T-helper 2 cell treated with Interferon-gamma antibody and Interleukin-4, amounts not matched to agents 100 ng/mL and 5 ng/mL, for 36 hours (primary cell): Measurements from ENCODE around the gene MED14. TPM values are rescaled to one million over a fixed set of nuclear protein-coding genes. Genes with fewer than 3 reads are reported as not detected.

Experiments used
- intact Hi-C: fragments of 100-400 bp; cut with micrococcal nuclease; formaldehyde crosslinking; loops from one replicate; pipeline ENCODE4 v1.15.1; 2023
- total RNA-seq: library from RNA; stranded (reverse); gene quantifications from 2 replicates; pipeline ENCODE4 v1.2.3, GENCODE V29; 2022

The MED14 gene
- total RNA-seq, 1 donor from 2014 or later = 46.7 TPM

DNA sequence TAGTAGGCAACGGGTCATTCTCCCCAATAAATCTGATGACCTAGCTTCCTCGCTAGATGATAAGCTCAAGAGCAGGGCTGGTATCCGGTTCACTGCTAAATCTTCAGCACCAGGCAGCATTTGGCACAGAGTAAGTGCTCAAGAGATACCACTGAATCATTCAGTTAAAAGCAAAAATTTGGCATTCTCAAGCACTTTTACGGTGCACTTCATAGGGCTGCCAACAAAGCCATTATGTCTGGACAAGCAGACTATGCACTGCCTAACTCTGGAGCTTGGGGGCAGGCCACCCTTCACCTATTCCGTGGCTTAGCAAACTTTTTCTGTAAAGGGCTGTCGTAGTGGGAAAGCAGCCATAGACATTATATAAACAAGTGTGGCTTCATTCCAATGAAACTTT, 64.2 kb downstream of the MED14 start:
- intact Hi-C loops = no loop called here

- intact Hi-C loops = no loop called here
Measured at GRCh38 chrX:40663880-40664630, 71.3 kb downstream of the MED14 start.

DNA sequence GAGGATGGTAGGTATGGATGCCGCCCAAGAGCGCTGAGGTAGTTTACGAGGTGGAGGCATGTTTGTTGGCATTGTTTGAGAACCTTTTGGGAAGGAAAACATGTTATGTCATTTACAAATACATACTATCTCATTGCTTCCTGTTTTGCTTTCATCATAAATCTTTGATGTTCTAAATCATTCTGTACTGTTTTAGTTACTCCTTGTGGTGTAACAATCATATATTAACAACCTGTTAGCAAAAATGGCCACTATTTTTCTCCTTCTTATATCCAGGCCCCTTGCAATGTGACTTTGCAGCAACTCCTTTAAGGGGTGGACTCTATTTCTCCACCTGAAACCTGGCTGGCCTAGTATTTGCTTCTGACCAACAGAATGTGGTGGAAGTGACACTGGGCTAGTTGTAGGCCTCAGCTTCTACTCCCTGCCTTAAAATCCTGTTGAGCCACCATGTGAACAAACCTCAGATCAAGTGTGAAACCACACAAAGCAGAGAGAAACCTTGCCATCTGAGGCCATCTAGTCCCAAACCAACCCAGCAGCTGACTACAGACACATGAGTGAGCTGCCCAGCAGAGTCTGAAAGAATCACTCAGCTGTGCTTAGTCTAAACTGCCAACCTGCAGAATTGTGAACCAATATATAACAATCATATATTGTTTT, 72.1 kb downstream of the MED14 start:
- intact Hi-C loops = no loop called here

DNA sequence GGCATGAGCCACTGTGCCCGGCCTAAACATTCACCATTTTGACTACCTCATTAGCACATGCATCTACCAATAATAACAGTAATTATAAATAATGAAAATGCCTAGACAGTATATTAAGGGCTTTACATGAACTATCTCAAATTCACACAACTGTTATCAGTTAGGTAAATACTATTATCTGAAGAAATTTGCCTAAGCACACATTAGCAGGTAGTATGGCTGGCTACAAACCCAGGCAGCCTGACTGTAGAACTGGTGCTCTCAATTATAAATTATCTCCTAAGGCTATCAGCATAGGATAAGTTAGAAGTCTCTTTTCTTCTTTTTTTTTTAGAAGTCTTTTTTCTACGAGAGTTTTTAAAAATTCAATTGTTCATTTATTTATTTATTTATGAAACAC, 73.9 kb downstream of the MED14 start:
- intact Hi-C loops = no loop called here

DNA sequence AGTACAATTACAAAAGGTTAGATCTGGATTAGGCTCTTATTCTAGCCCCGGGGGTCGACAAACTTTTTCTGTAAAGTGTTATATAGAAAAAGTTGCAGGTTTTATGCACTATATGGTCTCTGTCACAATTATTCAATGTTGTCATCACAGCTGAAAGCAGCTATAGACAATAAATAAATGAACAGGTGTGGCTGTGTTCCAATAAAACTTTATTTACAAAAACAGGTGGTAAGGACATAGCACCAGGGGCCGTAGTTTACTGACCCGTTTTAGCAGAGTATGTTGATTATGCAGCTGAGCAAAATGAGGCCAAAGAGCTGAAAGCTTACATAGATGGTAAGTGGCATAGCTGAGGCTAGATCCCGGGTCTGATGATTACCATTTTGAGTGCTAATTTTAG, 75.0 kb downstream of the MED14 start:
- intact Hi-C loops = no loop called here

- intact Hi-C loops = no loop called here
Measured at GRCh38 chrX:40653535-40653934, 81.8 kb downstream of the MED14 start.

DNA sequence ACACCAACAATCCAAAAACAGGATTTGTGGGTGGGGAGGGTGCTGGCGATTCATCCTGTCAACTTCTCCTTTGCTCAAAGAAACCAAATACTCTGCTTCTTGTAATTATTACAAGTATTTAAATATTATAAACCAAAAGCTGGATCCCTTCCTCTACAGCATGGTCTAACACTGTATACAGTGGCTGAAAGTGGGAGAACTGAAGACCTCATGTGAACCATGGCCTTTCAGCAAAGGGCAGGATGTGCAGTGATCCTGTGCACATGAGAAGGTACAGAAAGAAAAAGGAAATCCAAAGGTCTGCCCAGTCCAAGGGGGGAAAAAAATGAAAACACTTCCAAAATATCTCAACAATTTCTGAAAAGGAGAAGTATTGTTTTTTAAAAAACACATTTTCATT, 82.7 kb downstream of the MED14 start:
- intact Hi-C loops = no loop called here

- intact Hi-C loops = loop anchor here (1.0 kb wide), 1 partner anchor 143 kb away; no protein-coding TSS in a partner anchor
Measured at GRCh38 chrX:40651620-40652223, 83.6 kb downstream of the MED14 start.

DNA sequence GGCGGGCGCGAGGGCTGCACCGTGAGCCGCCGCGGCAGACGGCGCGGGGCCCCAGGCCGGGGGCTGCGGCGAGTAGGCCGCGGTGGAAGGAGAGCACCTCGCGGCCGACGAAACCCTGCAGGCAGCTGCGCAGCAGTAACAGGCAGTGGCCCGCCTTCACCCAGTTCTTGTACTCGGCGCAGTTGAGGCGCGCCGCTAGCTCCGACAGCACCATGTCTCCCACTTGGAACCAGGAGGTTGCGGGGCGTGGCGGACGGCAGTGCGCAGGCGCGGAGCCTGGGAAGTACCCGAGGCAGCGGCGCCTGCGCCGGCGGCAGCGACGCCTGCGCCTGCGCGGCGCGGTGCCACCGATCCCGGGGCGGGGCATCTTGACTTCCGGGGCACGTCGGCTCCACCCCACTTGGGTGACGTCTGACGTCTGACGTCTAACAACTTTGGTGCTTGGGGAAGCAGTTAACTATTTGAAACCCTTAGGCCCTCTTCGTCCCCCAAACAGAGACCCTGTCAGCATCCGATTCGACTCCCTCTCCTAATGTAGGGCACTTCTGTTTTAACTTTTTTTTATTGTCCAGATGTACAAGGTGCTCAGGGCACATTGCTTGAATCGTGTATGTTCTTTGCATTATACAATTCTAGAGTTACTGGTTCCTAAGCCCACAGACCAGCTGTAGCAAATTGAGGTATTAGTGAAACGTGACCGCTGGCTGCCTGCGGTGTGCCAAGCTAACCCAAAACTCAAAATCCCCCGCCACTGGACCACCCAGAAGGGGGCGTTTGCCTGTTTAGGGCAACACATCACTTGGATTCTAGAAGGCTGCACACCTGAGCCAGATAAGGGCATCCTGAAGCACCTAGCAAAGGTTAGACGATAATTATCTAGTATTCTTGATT, 87.8 kb downstream of the MED14 start, which contains the start of gene CXorf38:
Gene CXorf38, minus strand, starts transcription at position 255 of the 891 bp plus-strand sequence. Its CDS starts 41 bp downstream, at position 214.
- intact Hi-C loops = loop anchor here (1.0 to 10.0 kb wide), 6 partner anchors 67 to 1843 kb away; partner anchors contain the start of genes ATP6AP2, MED14 and MID1IP1

GRCh38 chrX:40646489-40647306, 88.6 kb downstream of the MED14 start:
- intact Hi-C loops = loop anchor here (1.0 to 10.0 kb wide), 6 partner anchors 66 to 1842 kb away; partner anchors contain the start of genes ATP6AP2, MED14 and MID1IP1

DNA sequence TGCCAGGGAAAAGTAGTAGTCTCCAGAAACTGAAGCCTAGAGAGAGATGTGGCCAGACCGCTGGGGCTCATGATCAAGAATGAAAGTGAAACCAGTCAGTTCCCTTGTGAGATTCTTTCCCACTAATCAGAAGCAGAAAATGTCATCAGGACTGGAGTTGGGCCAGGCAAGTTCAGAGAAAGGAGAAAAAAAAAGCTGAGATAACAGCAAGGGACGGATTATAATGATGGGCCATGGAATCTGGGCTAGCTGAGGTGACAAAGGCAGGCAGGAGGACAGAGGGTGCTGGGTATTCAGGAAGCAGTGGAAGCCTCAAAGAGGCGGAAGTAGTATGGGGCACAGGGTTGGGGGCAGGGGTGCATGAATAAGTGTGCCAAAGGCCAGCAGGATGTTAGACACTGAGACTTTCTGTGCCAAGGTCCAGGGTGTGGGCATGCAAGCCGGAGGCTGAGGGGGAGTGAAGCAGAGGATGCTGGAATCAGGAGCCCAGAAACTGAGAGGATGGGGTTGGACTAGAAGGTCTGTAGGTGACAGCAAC, 90.5 kb downstream of the MED14 start:
- intact Hi-C loops = loop anchor here (2.0 to 10.0 kb wide), 3 partner anchors 106 to 1840 kb away; partner anchors contain the start of gene MID1IP1

GRCh38 chrX:40644176-40644575, 91.2 kb downstream of the MED14 start:
- intact Hi-C loops = loop anchor here (2.0 to 10.0 kb wide), 3 partner anchors 105 to 1839 kb away; partner anchors contain the start of gene MID1IP1

DNA sequence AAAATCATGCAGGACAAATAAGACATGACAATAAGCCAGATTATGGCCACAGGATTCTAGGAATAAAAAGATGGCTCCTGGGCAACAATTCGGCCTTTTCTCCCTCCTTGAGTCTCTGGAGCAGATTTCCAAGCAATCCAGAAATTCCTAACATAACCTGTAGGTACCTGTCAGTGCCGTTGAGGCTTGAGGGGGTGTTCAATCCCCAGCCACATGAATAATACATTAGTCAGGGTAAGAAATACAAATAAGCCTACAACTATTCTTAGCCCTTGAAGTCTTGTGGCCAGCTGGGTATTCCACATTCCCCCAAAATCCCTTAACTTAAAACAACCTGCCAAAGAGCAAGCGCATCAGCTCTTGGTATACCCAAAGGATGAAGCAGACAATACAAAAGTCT, 97.7 kb downstream of the MED14 start:
- intact Hi-C loops = no loop called here

GRCh38 chrX:40632199-40632598, 103.1 kb downstream of the MED14 start:
- intact Hi-C loops = no loop called here

DNA sequence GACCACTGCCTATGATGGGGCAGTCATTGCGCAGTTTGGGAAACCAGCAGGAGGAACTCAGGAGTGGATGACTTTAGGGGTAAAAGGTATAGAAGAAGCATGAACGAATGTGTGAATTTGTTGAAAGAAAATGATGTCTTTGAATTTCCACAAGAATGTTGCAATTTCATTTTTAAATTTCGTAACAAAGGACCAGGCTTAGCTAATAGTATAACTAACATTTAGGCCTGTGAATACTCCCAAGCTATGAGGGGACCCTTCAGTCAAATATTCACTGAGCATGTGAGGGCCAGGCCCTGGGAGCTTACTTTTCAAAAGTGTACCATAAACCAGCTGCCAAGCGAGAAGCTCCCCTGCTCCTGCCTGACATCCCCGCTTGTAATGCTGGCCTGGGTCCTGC, 106.8 kb downstream of the MED14 start:
- intact Hi-C loops = no loop called here

- intact Hi-C loops = no loop called here
Measured at GRCh38 chrX:40625294-40625693, 110.0 kb downstream of the MED14 start.

DNA sequence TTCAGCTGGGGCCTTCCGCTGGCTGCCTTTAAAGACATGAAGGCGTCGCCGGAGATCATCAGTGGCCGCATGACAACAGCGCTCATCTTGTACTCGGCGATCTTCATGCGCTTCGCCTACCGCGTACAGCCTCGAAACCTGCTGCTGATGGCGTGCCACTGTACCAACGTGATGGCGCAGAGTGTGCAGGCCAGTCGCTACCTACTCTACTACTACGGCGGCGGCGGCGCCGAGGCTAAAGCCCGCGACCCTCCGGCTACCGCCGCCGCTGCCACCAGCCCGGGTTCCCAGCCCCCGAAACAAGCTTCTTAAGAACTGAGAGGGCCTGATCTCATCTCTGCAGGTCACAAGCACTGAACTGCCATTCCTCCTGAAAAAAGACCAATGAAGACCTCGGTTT, 111.7 kb downstream of the MED14 start:
- intact Hi-C loops = no loop called here

DNA sequence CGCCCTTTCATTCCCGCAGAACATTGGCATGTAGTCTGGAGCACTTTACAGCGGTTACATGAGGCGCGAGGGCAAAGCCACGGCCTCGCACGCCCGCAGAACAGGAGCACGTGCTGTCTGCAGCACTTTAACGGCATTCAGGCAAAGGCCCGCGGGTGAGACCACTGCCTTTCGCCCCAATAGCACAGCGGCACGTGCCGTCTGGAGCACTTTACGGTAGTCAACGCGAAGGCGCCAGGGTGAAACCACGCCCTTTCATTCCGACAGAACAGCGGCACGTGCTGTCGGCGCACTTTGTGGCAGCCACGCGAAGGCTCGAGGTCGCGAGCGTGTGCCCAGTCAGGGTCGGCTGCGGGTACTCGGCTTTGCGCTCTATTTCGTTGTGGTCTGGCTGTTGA, 112.2 kb downstream of the MED14 start, which contains the start of gene MPC1L:
Gene MPC1L, plus strand, starts transcription at position 290 of the 398 bp plus-strand sequence. CDS start 138 bp downstream, outside the sequence.
- intact Hi-C loops = no loop called here

DNA sequence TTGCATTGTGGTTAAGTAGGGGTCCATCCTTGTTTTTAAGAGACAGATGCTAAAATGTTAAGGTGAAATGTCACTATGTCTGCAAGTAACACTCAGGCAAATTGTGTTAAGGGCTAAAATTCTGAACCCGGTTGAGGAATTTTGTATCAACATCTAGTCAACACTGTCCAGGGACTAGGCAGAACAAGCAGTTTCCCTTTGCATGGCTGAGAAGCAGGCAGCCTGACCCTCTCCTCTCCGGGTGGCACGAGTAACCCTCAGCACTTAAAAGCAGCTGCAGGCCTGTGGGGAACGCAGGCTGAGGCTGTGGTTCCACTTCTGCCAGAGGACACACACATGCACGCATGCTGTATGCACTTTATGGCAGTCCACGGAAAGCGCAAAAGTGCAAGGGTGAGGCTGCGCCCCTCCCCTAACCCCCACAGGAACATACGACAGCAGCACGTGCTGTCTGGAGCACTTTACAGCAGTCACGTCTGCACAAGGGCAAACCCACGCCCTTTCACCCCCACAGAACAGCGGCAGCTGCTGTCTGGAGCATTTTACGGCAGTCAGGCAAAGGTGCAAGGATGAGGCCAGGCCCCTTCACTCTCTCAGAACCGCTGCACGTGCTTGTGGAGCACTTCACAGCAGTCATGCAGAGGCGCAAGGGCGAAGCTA, 112.7 kb downstream of the MED14 start:
- intact Hi-C loops = no loop called here
